Astrocyte (in vitro differentiated cells and primary cell): ENCODE data around the gene RAB11FIP3.

ENCODE experiments used
- EZH2 ChIP-seq: IDR thresholded peaks from 2 replicates; pipeline ENCODE4 v1.6.1; 2012; ENCODE audit warnings: mild to moderate bottlenecking, low read length, inconsistent platforms; ENCODE audit not compliant: insufficient read depth
- TF ChIP-seq, protein P1 (sequence below): IDR thresholded peaks from 2 replicates; pipeline ENCODE4 v1.5.1; 2011; ENCODE audit warnings: low read depth, mild to moderate bottlenecking, inconsistent platforms, low read length, moderate library complexity; ENCODE audit not compliant: insufficient read depth

DNA sequence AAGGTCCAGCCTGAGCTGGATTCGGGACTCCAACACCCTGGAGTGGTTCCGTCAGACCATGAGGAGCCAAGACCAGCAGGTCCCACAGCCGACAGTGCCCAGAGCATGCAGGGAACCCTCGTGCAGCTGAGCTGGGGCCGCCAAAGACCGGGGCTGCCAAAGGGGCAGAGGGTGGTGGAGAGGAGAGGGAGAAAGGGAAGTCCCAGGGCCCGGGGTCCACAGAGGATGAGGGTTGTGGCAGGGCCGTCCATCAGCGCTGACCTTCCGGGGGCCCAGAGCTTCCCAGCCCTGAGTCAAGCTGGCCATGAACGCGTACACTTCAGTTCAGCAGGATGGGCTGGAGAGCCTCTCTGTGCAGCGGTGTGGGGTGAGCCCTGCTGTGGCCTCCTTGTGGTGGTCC lies 95.4 kb downstream of the RAB11FIP3 start:
- TF ChIP-seq, protein P1, sequence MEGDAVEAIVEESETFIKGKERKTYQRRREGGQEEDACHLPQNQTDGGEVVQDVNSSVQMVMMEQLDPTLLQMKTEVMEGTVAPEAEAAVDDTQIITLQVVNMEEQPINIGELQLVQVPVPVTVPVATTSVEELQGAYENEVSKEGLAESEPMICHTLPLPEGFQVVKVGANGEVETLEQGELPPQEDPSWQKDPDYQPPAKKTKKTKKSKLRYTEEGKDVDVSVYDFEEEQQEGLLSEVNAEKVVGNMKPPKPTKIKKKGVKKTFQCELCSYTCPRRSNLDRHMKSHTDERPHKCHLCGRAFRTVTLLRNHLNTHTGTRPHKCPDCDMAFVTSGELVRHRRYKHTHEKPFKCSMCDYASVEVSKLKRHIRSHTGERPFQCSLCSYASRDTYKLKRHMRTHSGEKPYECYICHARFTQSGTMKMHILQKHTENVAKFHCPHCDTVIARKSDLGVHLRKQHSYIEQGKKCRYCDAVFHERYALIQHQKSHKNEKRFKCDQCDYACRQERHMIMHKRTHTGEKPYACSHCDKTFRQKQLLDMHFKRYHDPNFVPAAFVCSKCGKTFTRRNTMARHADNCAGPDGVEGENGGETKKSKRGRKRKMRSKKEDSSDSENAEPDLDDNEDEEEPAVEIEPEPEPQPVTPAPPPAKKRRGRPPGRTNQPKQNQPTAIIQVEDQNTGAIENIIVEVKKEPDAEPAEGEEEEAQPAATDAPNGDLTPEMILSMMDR, result no peak
- no peak for TF ChIP-seq EZH2
